Measurements from ENCODE around the gene COL21A1. TPM values are rescaled to one million over a fixed set of nuclear protein-coding genes. Genes with fewer than 3 reads are reported as not detected.

The COL21A1 gene
- total and polyA plus RNA-seq, 2 of the 13 experiments (the other 11 are each of a cell fraction or from before 2014, with no cell fraction given): 0.13 TPM; not detected in 1

DNA sequence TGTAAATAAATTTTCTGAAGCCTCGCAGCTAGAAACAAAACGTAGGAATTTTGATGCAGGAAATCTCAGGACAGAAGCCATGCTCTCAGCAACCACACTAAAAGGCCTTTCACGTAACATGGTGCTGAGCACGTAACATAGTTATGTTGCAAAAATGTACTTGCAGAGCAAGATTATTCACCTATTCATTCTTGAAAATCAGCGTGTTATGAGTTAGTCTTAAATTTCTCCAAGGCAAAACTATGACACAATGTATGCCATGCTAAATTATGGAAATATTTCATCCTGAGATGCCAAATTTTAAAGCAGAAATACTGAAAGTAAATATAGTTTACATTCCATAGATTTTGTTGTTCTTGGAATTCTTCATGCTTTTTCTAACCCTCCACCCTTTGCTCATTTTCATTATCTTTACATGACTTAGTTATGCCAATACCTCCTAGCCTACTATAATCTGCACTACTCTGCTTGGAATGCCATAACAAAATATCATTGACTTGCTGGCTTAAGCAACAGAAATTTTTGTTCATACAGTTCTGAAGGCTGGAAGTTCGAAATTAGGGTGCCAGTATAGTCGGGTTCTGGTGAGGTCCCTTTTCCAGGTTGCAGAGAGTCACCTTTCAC, 192.2 kb downstream of the COL21A1 start:
- Histone ChIP-seq H3K27me3 (ENCODE audit: control insufficient read depth in 1 of 2, insufficient read depth in 2 of 2, low read length in 2 of 2) (no peaks in the 10 kb centered on the region), H3K27ac (ENCODE audit: extremely low read length, insufficient read depth, low read length) (no peak overlapping the region), H3K9me3 (ENCODE audit: low read length) (no peaks in the 10 kb centered on the region), H2AFZ (ENCODE audit: low read length) (no peak overlapping the region), H3K4me2 (ENCODE audit: low read depth, low read length) (no peak overlapping the region), H3K4me1 (ENCODE audit: insufficient read depth, low read length) (no peaks in the 10 kb centered on the region), H4K20me1 (ENCODE audit: insufficient read depth, low read length) (no peaks in the 10 kb centered on the region), H3K79me2 (ENCODE audit: insufficient read depth, low read length) (no peaks in the 10 kb centered on the region), H3K9ac (ENCODE audit: insufficient read depth, low read depth, low read length) (no peak overlapping the region), H3K36me3 (replicated peaks in 1 of 2; ENCODE audit: control insufficient read depth in 1 of 2, insufficient read depth in 2 of 2, low read length in 2 of 2) (no peaks in the 10 kb centered on the region), H3K4me3 (replicated peaks in 1 of 3; ENCODE audit: insufficient read depth in 1 of 3, low read depth in 2 of 3, low read length in 3 of 3) (no peak overlapping the region)
- DNase-seq (ENCODE audit: low spot score) (no peak), FAIRE-seq (no peak), ATAC-seq (no peak)
- intact Hi-C loops (cut with micrococcal nuclease; ENCODE audit: unreplicated experiment): no loop called here
- ChIA-PET CTCF (ENCODE audit: low intra/inter-chr PET ratio, low total read pairs) (no interaction called here), POLR2A (no interaction called here)
- no TSS peak for BruUV-seq (replicated peaks)
- no peak for TF ChIP-seq ZNF143 (CRISPR knock-in tag; IDR thresholded peaks at IDR 0.05)
- no peak for TF ChIP-seq MYC (CRISPR knock-in tag; IDR thresholded peaks at IDR 0.05; ENCODE audit: borderline replicate concordance)
- no peak for TF ChIP-seq SNAPC2 (CRISPR knock-in tag; IDR thresholded peaks at IDR 0.05)
- TF ChIP-seq, protein P1, sequence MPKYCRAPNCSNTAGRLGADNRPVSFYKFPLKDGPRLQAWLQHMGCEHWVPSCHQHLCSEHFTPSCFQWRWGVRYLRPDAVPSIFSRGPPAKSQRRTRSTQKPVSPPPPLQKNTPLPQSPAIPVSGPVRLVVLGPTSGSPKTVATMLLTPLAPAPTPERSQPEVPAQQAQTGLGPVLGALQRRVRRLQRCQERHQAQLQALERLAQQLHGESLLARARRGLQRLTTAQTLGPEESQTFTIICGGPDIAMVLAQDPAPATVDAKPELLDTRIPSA (CRISPR knock-in tag; IDR thresholded peaks at IDR 0.05; ENCODE audit: borderline replicate concordance): no peak
- no peak for TF ChIP-seq ZNF276 (CRISPR knock-in tag; IDR thresholded peaks at IDR 0.05; ENCODE audit: low read depth)
- no peak for TF ChIP-seq ZNF75D (CRISPR knock-in tag; IDR thresholded peaks at IDR 0.05; ENCODE audit: borderline replicate concordance)
- no peak for TF ChIP-seq ZNF34 (CRISPR knock-in tag; IDR thresholded peaks at IDR 0.05; ENCODE audit: borderline replicate concordance)
- TF ChIP-seq ZNF800 (CRISPR knock-in tag; IDR thresholded peaks at IDR 0.05): no peak
- TF ChIP-seq ZNF607 (CRISPR knock-in tag; IDR thresholded peaks at IDR 0.05; ENCODE audit: borderline replicate concordance): no peak
- TF ChIP-seq GMEB2 (CRISPR knock-in tag; IDR thresholded peaks at IDR 0.05; ENCODE audit: low read depth): no peak
- no peak for TF ChIP-seq ZNF605 (CRISPR knock-in tag; IDR thresholded peaks at IDR 0.05)
- TF ChIP-seq ZNF549 (CRISPR knock-in tag; IDR thresholded peaks at IDR 0.05): no peak
- TF ChIP-seq RORA (CRISPR knock-in tag; IDR thresholded peaks at IDR 0.05): no peak
- TF ChIP-seq ZNF552 (CRISPR knock-in tag; IDR thresholded peaks at IDR 0.05; ENCODE audit: borderline replicate concordance): no peak
- in situ Hi-C loops (cut with HindIII; ENCODE audit: extremely low pct_ligation_motif_present, low pct_unique_long_range_greater_than_20kb): no loop called here
- 15% methylated on average over 7 of the region's 7 CpGs for whole genome bisulfite sequencing (ENCODE audit: low lambda C conversion rate)

Measured in HepG2 (cell line).